Smooth muscle cell (in vitro differentiated cells): ENCODE measurements around the gene RPL39. TPM values are rescaled to one million over a fixed set of nuclear protein-coding genes. Genes with fewer than 3 reads are reported as not detected.
"Not testable (repeated sequence)": the region's sequence is repeated elsewhere in the genome, so short reads cannot be mapped to it uniquely, and the experiment has no call there.

Source experiments
- DNase-seq: peaks from one replicate; lab custom pipeline; 2025; ENCODE audit not compliant: unreplicated experiment; lab: John Stamatoyannopoulos, UW
- H2AFZ ChIP-seq: fragments of 200-600 bp; sonication (generic); 2 replicates; pipeline ENCODE4 v1.6.0; 2016; ENCODE audit warnings: antibody characterized with exemption, low read depth, mild to moderate bottlenecking
- H3F3A ChIP-seq: fragments of 200-600 bp; sonication (generic); 2 replicates; pipeline ENCODE4 v1.6.0; 2017; ENCODE audit warnings: antibody characterized with exemption, low read depth
- H3K27ac ChIP-seq: fragments of 200-600 bp; sonication (generic); 2 replicates; pipeline ENCODE4 v1.5.1; 2016; ENCODE audit warnings: low read depth, mild to moderate bottlenecking
- H3K27me3 ChIP-seq: fragments of 200-600 bp; sonication (generic); 2 replicates; pipeline ENCODE4 v1.6.1; 2016; ENCODE audit warnings: low read depth, mild to moderate bottlenecking
- H3K36me3 ChIP-seq: fragments of 200-600 bp; sonication (generic); 2 replicates; pipeline ENCODE4 v1.5.1; 2016; ENCODE audit warnings: low read depth
- H3K4me1 ChIP-seq: fragments of 200-600 bp; sonication (generic); 2 replicates; pipeline ENCODE4 v1.5.1; 2016; ENCODE audit warnings: low read depth
- H3K4me2 ChIP-seq: fragments of 200-600 bp; sonication (generic); 2 replicates; pipeline ENCODE4 v1.6.0; 2016; ENCODE audit warnings: mild to moderate bottlenecking
- H3K4me3 ChIP-seq: fragments of 200-600 bp; sonication (generic); 2 replicates; pipeline ENCODE4 v1.5.1; 2016; ENCODE audit warnings: mild to moderate bottlenecking
- H3K79me2 ChIP-seq: fragments of 200-600 bp; sonication (generic); 2 replicates; pipeline ENCODE4 v1.6.0; 2016; ENCODE audit warnings: low read depth, mild to moderate bottlenecking
- H3K9ac ChIP-seq: fragments of 200-600 bp; sonication (generic); 2 replicates; pipeline ENCODE4 v1.6.0; 2016; ENCODE audit warnings: low read depth
- H3K9me3 ChIP-seq: fragments of 200-600 bp; sonication (generic); replicated peaks from 2 replicates; pipeline ENCODE4 v1.5.1; 2016; ENCODE audit warnings: low read depth
- H4K20me1 ChIP-seq: fragments of 200-600 bp; sonication (generic); 2 replicates; pipeline ENCODE4 v1.6.0; 2016; ENCODE audit warnings: low read depth
- CTCF ChIP-seq: fragments of 200-600 bp; sonication (generic); IDR thresholded peaks from 2 replicates; pipeline ENCODE4 v1.5.1; 2017; ENCODE audit warnings: borderline replicate concordance, mild to moderate bottlenecking, antibody characterized with exemption; ENCODE audit not compliant: insufficient read depth, poor library complexity, severe bottlenecking
- WGBS: methylation state at CpG from one replicate; pipeline ENCODE4 v1.1.7; 2016; ENCODE audit warnings: low lambda C conversion rate; 5-methylcytosine and 5-hydroxymethylcytosine counted together
- polyA plus RNA-seq: library from polyadenylated mRNA; unstranded; fragments of >200 nt; fragmentation: Nextera tagmentation; extraction: Ambion mirVana; gene quantifications from 2 replicates; pipeline ENCODE4 v1.2.1, GENCODE V29; 2016
- small RNA-seq: library from RNA; depleted of rRNA; stranded (forward); fragments of <200 nt; gene quantifications from one replicate; pipeline ENCODE3, GENCODE V24; 2014
- total RNA-seq: library from RNA; depleted of rRNA; stranded (reverse); fragments of >200 nt; gene quantifications from 2 replicates; pipeline ENCODE4 v1.2.3, GENCODE V29; 2014

The RPL39 gene
- total and polyA plus RNA-seq, 2 experiments from 2014 or later, result 764 to 4,767 TPM

GRCh38 chrX:119750131-119750530 is 41.3 kb downstream of the RPL39 start:
- not testable (repeated sequence) for DNase-seq, H3K9me3 ChIP-seq, H4K20me1 ChIP-seq, H2AFZ ChIP-seq, H3K27ac ChIP-seq, H3K36me3 ChIP-seq, H3K27me3 ChIP-seq, H3K79me2 ChIP-seq, H3F3A ChIP-seq, H3K4me3 ChIP-seq, H3K4me2 ChIP-seq, H3K4me1 ChIP-seq, H3K9ac ChIP-seq
- WGBS, result 74% methylated on average over 9 of the region's 9 CpGs

- no peaks in the 10 kb centered on the region for H4K20me1 ChIP-seq
- no peak overlapping the region for H3K9ac ChIP-seq
- H3K4me3 ChIP-seq, result no peak overlapping the region
- TF ChIP-seq CTCF, result no peak
- H3F3A ChIP-seq, result no peaks in the 10 kb centered on the region
- no peak overlapping the region for H2AFZ ChIP-seq
- no peaks in the 10 kb centered on the region for H3K9me3 ChIP-seq
- H3K4me1 ChIP-seq, result no peaks in the 10 kb centered on the region
- no peak overlapping the region for H3K27ac ChIP-seq
- DNase-seq, result no peak
- 54% methylated on average over 4 of the region's 4 CpGs for WGBS
- H3K27me3 ChIP-seq, result no peaks in the 10 kb centered on the region
- H3K4me2 ChIP-seq, result no peak overlapping the region
- no peaks in the 10 kb centered on the region for H3K36me3 ChIP-seq
- H3K79me2 ChIP-seq, result no peaks in the 10 kb centered on the region
Observed at GRCh38 chrX:119745283-119745848, 46.1 kb downstream of the RPL39 start.

- Histone ChIP-seq H3K27ac (no peak overlapping the region), H3K9ac (no peak overlapping the region), H3K9me3 (no peaks in the 10 kb centered on the region), H3K4me1 (no peaks in the 10 kb centered on the region), H3K79me2 (no peaks in the 10 kb centered on the region), H3K36me3 (no peaks in the 10 kb centered on the region), H4K20me1 (no peaks in the 10 kb centered on the region), H3F3A (no peaks in the 10 kb centered on the region), H3K27me3 (no peaks in the 10 kb centered on the region), H2AFZ (no peak overlapping the region), H3K4me3 (no peak overlapping the region), H3K4me2 (no peak overlapping the region)
- no peak for DNase-seq
- 64% methylated on average over 5 of the region's 5 CpGs for WGBS
- no peak for TF ChIP-seq CTCF
Observed at GRCh38 chrX:119738742-119739141, 52.7 kb downstream of the RPL39 start.

Small RNA genes lying within 50 kb of the gene (small RNA-seq; reads per million reads assigned to genes)
- gene SNORA69, result not detected

Other genes with a start within 250 kb of the RPL39 start
- gene STEEP1, start 226.2 kb downstream of the RPL39 start, total RNA-seq, result 20.6 and 25.1 TPM in 2 replicates
- gene STEEP1, start 226.2 kb downstream of the RPL39 start, polyA plus RNA-seq, result 8.1 and 9.8 TPM in 2 replicates
- 76.0 and 76.7 TPM in 2 replicates for gene UBE2A, start 217.1 kb downstream of the RPL39 start, total RNA-seq
- 86.4 and 101 TPM in 2 replicates for gene UBE2A, start 217.1 kb downstream of the RPL39 start, polyA plus RNA-seq
- gene NKRF, start 185.2 kb downstream of the RPL39 start, total RNA-seq, result 5.6 and 8.0 TPM in 2 replicates
- gene NKRF, start 185.2 kb downstream of the RPL39 start, polyA plus RNA-seq, result 2.4 and 4.0 TPM in 2 replicates
- gene SEPTIN6, start 98.5 kb downstream of the RPL39 start, total RNA-seq, result 58.1 and 75.1 TPM in 2 replicates
- gene SEPTIN6, start 98.5 kb downstream of the RPL39 start, polyA plus RNA-seq, result 50.6 and 58.4 TPM in 2 replicates
- not detected in 2 replicates for gene SOWAHD, start 33.0 kb downstream of the RPL39 start, total RNA-seq
- 0.33 TPM in 1 of 2 replicates, not detected in the other for gene SOWAHD, start 33.0 kb downstream of the RPL39 start, polyA plus RNA-seq
- 2.8 and 3.7 TPM in 2 replicates for gene UPF3B, start 61.3 kb upstream of the RPL39 start, total RNA-seq
- 7.9 and 13.0 TPM in 2 replicates for gene UPF3B, start 61.3 kb upstream of the RPL39 start, polyA plus RNA-seq
- gene RNF113A, start 80.1 kb upstream of the RPL39 start, total RNA-seq, result 16.9 and 25.7 TPM in 2 replicates
- 19.0 and 19.7 TPM in 2 replicates for gene RNF113A, start 80.1 kb upstream of the RPL39 start, polyA plus RNA-seq
- 76.4 and 95.9 TPM in 2 replicates for gene NDUFA1, start 80.2 kb upstream of the RPL39 start, total RNA-seq
- 282 and 313 TPM in 2 replicates for gene NDUFA1, start 80.2 kb upstream of the RPL39 start, polyA plus RNA-seq
- gene AKAP14, start 104.3 kb upstream of the RPL39 start, total RNA-seq, result not detected in 2 replicates
- gene AKAP14, start 104.3 kb upstream of the RPL39 start, polyA plus RNA-seq, result 0.40 and 2.1 TPM in 2 replicates
- gene NKAP, start 152.1 kb upstream of the RPL39 start, total RNA-seq, result 6.0 and 7.3 TPM in 2 replicates
- gene NKAP, start 152.1 kb upstream of the RPL39 start, polyA plus RNA-seq, result 6.4 and 7.3 TPM in 2 replicates